ENCODE results near the gene SYNGR2. TPM values are rescaled to one million over a fixed set of nuclear protein-coding genes. Genes with fewer than 3 reads are reported as not detected.
A peak's percentile ranks its signal among the peaks of the same experiment; 100 is the strongest.

SYNGR2 gene
- total RNA-seq, 4 donors from 2014 or later = 40.6 to 70.2 (median 54.1) TPM

GRCh38 chr17:78121801-78122215 lies 46.6 kb upstream of the SYNGR2 start:
- Histone ChIP-seq H3K36me3 (peaks cover 0 to 75% (median 12%) of the 10 kb centered on the region in 3 donors), H3K4me3 (peak overlapping the region in 1 of 4 donors; percentile 0), H3K27ac (peak overlapping the region in 3 of 4 donors; percentile 4 to 60 (median 57)), H3K9me3 (no peaks in the 10 kb centered on the region), H3K27me3 (no peaks in the 10 kb centered on the region), H3K4me1 (peaks cover 0 to 57% (median 37%) of the 10 kb centered on the region in 4 donors)
- no peak for TF ChIP-seq EP300 (IDR thresholded peaks at IDR 0.05)
- no peak for TF ChIP-seq CTCF (IDR thresholded peaks at IDR 0.05)
- TF ChIP-seq POLR2A (IDR thresholded peaks at IDR 0.05) = no peak
- no peak for DNase-seq (ENCODE audit: low spot score in 2 of 2)
- WGBS, 2 donors = 27 to 66% methylated on average over 3 to 6 of the region's 11 CpGs

GRCh38 chr17:78122216-78122930 lies 46.0 kb upstream of the SYNGR2 start:
- Histone ChIP-seq H3K4me3 (no peak overlapping the region), H3K4me1 (peaks cover 0 to 61% (median 43%) of the 10 kb centered on the region in 4 donors), H3K27ac (peak overlapping the region in 3 of 4 donors; percentile 4 to 60 (median 57)), H3K36me3 (peaks cover 0 to 70% (median 12%) of the 10 kb centered on the region in 3 donors), H3K9me3 (no peaks in the 10 kb centered on the region), H3K27me3 (no peaks in the 10 kb centered on the region)
- no peak for TF ChIP-seq CTCF (IDR thresholded peaks at IDR 0.05)
- WGBS, 2 donors = 75 to 97% methylated on average over 7 to 22 of the region's 23 CpGs
- DNase-seq (ENCODE audit: low spot score in 2 of 2) = no peak

- no peaks in the 10 kb centered on the region for H3K9me3 ChIP-seq
- H3K4me3 ChIP-seq = no peak overlapping the region
- H3K27ac ChIP-seq = peak overlapping the region in 3 of 4 donors; percentile 4 to 57 (median 22)
- H3K27me3 ChIP-seq = no peaks in the 10 kb centered on the region
- no peak for DNase-seq (ENCODE audit: low spot score in 2 of 2)
- H3K4me1 ChIP-seq = peaks cover 0 to 61% (median 44%) of the 10 kb centered on the region in 4 donors
- no peak for TF ChIP-seq CTCF (IDR thresholded peaks at IDR 0.05)
- no peak for TF ChIP-seq POLR2A (IDR thresholded peaks at IDR 0.05)
- TF ChIP-seq EP300 (IDR thresholded peaks at IDR 0.05) = no peak
- 92 to 96% methylated on average over 4 of the region's 4 CpGs for WGBS, 2 donors
- H3K36me3 ChIP-seq = peaks cover 0 to 70% (median 12%) of the 10 kb centered on the region in 3 donors
Observed at GRCh38 chr17:78122931-78123249, 45.5 kb upstream of the SYNGR2 start.

GRCh38 chr17:78123258-78123929 lies 45.0 kb upstream of the SYNGR2 start:
- Histone ChIP-seq H3K4me3 (no peak overlapping the region), H3K4me1 (peaks cover 0 to 63% (median 44%) of the 10 kb centered on the region in 4 donors), H3K9me3 (no peaks in the 10 kb centered on the region), H3K27me3 (no peaks in the 10 kb centered on the region), H3K36me3 (peaks cover 0 to 69% (median 12%) of the 10 kb centered on the region in 3 donors), H3K27ac (peak overlapping the region in 3 of 4 donors; percentile 4 to 93 (median 92))
- no peak for DNase-seq (ENCODE audit: low spot score in 2 of 2)
- 72 to 76% methylated on average over 5 of the region's 5 CpGs for WGBS, 2 donors
- no peak for TF ChIP-seq POLR2A (IDR thresholded peaks at IDR 0.05)
- TF ChIP-seq EP300 (IDR thresholded peaks at IDR 0.05) = no peak
- no peak for TF ChIP-seq CTCF (IDR thresholded peaks at IDR 0.05)

Data from tibial nerve (tissue), 4 donors.